NCI-H510A treated with DMSO at 0.1 percent for 48 hours (cell line): ENCODE data around the gene OSR1.
A peak's percentile ranks its signal among the peaks of the same experiment; 100 is the strongest.

ENCODE experiments used
- DNase-seq: peaks from one replicate; lab custom pipeline; 2025; lab: John Stamatoyannopoulos, UW

OSR1 gene

DNA sequence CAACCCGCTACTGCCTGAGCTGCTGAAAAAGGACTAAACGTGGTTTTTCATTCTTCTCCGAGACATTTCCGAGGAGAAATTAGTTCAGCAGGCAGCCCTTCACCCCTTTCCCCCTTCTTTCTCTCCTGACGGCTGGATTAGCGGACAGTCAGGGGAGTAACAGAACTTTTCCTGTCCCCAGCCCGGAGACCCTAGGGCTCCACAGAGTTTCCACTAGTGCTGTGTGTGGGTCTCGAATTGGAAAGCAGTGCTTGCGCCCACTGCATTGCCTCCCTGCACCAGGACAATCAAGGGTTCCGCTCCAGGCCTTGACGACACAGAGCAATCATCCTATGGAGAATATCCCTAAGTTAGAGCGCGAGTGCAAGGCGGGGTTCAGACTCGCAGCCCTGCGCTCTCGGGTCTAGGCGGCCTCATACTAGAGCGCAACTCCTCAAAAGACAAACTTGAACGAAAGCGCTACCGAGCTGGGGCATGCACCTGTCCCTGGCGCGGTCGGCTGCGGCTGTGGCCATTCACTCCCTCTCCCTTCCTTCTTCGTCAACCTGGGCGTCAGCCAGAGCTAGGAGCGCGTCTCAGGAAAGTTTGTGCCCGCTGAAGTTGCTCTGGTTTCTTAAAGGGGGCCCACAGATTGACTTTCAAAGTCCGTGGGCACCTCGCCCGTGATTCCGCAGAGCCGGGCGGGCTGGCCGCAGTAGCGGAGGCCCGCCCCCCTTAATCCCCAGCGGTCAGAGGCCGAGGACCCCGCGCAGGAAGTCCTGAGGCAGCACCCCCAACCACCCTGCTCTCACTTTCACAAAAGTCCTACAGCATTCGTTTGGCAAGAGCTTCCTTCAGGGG is 801 bp downstream of the OSR1 start:
- peak; percentile 28 for DNase-seq

DNA sequence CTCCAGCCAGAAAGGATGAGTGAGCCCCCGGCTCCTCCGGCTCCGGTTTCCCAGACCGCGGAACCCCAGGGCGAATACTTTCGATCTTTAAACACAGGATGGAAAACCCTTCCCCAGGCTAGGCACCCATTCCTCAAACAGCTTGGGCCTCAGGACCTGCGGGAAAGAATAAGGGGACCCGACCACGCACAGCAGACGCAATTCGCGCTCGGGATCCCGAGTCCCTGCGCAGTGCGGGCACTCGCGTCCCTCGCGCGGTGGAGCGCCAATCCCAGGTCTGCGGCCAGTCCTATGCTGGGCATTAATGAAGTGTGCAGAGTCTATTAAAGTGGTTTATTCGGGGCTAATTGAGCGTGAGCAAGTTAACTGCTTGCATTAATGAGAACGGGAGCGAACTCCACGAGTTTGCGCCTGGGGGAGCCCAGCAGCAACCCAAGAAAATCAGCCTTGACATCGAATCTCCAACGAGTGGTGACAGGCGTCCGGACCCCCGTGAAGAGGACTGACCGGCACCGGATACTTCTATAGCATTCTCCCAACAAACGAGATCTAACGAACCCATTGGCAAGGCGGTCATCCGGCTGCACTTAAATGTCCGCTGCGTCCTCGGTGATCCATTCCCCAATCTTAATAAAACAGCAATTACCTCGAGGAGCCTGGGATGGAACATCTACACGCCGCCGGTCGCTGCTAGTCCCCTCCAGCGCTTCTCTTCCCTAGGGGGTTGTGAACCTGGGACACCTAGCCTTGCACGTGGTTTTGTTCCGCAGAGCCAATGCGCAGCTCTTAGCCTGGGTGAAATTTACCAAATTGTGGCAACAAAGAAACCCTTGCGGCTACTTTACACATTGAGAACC is 1.6 kb downstream of the OSR1 start:
- no peak for DNase-seq

DNA sequence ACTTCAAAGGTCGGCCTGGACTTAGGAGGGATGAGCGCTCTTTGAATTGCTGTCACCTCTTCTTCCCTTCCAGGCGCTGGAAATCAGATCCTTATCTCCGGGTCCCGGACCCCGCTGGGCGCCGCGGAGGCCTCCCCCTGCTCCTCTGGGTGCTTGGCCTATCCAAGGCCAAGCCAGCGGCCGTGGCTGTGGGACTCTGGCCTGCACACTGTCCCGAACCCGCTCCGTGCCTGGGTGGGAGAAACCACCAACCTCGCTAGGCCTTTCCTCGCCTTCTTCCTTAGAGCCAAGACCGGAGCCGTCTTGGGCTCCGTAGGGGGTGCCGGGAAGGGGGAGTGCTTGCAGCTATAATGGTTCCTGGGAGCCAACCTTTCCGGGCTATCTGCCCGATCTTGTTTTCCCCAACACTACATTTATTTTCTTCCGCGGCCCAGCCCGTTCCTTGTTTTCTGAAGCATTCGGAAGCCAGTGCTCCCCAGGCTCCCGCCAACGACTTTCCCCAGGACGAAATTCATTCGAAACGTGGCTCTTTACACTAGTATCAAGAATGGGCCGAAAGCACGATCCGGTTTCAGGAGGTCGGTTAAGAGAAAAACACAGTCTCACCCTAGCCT is 2.4 kb downstream of the OSR1 start:
- DNase-seq: no peak

DNA sequence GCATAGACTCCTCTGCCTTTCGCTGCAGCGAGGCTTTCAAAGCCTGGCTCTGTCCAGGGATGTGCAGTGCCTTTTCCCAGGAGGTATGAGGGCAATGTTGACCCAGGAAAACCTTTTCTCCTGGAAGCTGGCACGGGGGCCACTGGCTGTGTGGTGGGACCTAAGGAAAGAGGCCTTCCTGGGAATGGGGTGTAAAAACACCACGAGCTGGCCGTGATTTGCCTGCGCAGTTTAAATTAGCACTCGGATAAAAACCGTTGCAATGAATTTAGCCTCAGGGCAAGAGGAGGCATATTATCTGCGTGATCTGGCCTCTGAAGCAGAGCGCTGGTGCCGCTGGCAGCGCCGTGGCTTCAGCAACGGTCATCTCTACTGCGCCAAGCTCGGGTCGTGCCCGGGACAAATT is 3.0 kb downstream of the OSR1 start:
- DNase-seq: no peak

DNA sequence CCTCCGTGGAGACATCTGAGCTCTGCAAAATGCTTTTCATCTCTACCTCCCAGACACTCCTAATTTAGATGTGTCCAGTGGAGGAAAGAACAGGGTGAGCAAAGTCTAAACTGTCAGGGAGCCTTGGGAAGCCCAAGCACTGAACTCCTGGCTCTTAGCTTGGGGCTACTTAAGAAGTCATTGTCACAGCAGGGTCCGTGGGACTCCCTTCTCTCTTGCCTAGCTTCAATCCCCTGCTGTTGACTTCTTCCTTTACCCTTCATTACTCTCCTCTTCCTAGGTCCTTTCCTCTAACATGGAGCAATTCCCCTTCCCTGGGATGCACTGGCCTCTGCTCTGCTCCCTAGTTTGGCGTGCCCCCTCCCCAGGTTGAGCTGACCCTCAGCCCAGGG is 3.4 kb downstream of the OSR1 start:
- DNase-seq: no peak

DNA sequence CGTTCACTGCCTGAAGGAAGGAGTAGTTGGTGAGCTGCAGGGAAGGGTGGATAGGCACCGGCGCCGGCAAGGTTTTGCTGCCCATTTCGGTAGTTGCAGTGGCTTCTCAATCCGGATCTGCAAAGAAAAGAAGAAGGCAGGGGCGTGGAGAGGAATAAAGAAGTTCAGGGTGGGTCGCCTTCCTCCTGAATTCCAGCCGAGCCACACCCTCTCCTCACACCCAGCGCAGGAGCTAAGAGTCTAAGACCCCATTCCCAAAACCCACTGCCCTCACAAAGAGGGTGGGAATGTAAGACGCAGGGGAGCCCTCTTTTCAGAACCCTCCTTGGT is 4.7 kb downstream of the OSR1 start:
- no peak for DNase-seq

DNA sequence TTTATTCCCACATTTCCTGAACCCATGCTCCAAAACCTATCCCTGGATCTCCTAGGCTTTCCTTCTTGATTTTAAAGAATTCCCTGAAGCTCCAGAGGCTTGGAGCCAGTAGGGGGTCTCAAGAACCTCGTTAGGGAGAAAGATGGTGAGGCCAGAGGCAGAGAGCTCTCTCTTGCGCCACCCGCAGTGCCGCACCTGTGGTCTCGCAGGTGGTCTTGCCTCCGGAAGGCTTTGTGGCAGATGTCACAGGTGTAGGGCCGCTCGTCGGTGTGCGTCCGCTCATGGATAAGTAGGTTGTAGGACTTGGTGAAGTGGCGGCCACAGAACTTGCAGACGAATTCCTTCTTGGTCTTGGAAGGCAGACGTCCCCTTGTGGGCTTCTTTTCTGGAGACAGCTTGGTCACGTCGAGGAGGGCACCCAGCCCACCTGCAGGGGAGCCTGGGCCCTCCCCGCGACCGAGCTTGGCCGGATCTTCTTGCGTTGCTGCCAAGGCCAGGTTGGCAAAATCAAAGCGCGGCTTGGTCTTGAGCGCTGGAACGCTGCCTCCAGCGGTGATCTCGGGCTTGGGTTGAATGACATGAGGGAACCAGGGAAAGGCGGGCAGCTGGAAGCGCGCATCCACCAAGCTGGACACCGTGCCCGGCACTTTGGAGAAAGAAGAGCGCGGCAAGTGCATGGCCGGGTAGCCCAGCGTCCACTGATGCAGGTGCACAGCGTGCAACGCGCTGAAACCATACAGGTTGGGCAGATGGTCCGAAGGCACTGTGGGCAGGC is 5.3 kb downstream of the OSR1 start:
- no peak for DNase-seq

DNA sequence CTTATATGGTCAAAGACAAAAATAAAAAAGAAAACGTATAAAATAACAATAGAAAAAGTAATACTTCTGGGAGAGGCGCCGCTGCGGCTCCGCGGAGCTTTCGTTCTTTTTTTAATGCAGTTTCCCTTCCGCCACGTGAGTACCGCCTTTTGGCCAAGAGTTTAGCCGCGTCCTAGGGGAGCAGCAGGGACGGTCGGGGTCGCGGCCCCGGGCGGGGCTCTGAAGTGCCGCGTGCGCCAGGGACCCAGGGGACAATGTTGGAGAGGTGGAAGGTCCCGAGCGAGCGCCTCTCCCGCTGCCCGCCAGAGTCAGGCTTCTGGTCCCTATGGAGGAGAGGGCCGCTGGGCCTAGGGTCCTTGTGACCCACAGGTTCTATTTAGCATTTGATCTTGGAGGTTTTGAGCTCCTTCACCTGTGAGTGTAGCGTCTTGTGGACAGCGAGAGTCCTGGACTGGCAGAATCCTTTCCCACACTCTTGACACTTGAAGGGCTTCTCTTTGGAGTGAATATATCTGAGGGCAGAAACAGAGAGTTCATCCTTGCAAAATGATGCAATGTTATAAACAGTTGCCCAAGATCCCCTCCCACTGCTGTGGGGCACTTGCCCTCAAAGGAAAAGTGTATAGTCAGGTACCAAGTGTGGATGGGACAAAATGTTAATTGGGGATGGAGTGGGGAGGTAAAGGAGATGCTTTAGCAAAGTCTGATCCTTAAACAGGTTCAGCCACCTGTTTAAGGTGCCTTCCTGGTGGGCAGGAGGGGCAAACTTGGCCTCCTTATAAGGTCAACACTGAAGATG is 6.3 kb downstream of the OSR1 start:
- DNase-seq: no peak

DNA sequence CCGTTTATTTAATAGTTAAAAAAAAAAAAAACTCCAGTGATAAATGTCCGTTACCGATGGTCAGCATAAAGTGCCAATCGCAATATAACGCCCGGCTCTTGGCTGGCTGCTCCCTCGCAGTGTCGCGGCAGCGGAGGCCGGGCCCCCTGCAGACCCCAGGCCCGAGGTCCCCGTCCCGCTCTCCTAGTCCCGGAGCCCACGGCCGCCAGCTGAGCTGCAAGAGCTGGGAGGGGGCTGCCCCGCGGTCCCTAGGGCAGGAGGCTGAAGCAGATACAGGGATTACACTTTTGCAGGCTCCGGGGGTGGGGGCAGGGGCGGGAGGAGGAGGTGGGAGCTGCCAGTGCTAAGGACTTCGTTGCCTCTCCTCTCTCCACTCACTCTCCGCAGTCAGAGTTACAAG is 6.9 kb downstream of the OSR1 start:
- no peak for DNase-seq

DNA sequence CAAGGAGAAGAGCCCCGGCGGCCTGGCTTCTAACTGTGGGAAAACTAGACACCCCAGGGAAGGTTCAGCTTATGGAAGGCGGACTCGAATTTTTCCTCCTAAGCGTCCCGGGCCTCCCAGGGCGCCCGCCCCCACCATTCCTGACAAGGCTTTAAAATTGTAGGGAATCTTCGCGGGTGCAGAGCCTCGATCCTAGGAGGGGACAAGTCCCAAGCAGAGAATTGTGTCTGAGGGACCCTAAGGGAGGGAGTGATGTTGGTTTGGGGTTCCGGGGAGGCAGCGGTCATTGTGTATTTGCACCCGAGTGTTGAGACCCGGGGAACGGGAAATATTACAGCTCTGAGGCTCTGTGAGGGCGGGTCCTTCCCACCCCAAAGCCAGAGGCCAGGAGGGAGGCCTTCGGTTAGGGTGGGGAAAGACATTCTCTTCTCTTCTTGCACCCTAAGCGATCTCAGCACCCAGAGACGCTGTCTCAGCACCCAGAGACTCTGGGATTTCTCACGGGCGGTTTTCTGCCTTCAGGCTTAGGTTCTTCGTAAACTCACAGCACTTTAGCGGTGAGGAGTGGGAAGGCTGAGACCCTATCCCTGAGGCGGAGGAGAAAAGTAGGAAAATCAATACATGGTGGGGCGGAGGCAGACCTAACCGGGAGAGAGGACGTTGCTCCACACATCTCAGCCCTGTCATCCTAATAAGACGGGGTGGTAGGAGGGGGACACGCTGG is 7.6 kb downstream of the OSR1 start:
- DNase-seq: no peak

DNA sequence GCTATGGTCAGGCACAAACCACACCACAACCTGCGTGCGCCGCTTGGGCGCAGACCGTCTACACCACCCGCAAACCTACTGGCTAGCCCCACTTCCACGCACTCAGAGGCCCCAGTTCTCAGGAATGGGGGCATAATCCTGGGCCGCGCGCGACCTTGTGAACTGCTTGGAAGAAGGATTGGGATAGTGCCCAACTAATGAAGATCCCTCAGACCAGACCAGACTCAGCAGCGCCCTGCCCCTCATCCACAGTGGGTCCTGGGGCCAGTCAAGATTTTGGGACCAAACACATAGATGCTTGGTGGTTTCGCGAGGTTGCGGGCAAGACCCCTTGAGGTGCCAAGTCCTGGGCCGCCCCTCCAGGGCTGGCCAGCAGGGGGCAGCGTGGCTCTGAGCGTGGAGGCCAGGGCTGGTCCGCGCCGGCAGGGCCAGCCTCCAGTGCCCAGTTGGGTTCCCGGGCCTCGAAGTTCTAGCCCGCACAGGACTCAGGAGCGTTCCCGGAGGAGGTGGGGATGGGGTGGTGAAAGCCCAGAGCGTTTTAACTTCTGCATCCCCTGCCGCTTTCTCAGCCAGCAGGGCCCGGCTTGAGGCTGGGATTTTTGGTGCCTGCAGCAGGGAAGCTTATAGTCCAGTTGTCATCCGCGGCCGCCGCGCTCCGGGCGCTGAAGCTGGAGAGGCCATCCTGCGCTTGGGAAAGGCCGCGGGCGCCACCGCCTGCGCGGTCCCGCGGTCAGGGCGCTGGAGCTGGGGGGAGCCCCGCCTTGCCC is 8.3 kb downstream of the OSR1 start:
- DNase-seq: no peak

DNA sequence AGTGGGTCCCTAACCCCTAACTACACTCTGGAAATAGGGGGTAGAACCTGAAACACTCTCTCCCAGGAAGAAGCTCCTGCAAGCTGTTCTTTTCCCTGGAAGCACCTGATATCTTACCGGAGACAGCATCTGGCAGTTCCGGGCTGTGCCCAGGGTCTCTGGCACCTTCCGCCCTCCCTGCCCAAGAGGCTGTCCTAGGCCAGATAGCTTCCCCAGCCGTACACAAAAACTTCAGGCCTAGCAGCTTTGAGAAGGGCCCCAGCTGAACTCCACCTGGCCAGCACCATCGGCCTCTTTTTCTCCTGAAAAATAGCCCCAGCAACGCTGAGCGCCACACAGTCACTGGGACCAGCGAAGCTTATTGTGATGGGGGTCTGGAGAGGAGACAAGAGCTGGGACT is 9.7 kb downstream of the OSR1 start:
- DNase-seq: no peak

DNA sequence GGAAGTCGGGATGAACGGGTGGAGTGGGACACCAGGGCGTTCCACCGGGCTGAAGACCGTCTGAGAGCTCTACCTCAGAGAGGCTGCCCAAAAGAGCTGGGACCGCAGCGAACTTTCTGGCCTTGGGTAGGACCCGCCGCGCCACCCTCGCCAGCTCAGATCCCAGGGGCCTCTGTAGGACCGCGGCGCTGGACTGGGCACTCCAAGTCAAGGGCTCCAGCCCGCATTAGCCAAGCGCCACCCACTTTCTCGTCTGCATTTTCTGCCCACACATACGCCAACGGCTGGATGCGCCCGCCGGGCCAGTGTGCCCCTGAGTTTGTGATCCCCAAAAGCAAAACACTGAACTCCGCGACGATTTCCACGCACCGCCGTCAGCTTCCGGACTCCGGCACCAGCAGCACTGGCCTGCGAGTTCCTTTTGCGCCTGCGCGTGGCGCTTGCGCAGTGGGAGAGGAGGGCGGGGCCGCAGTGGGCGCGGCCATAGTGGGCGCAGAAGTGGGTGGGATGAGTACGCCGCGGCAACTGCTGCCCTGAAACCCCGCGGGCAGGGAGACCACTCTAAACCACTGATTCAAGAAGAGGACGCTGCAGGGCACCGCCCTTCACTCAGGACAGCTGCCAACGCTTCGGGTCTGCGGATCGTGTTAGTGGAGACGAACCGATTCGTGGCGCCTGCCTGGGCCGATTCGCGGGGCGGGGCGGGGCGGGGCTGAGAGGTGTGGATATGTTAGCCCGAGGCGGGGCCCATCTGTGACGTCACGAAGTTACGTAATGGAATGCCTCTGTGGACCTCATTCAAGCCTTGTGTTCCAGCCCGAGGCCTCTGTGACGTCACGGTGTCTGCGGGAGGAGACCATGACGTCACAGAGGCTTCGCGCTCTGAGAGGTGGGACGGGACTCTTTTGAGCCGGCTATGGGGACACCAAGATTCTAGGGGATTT is 10.5 kb downstream of the OSR1 start:
- peak; percentile 87 for DNase-seq

DNA sequence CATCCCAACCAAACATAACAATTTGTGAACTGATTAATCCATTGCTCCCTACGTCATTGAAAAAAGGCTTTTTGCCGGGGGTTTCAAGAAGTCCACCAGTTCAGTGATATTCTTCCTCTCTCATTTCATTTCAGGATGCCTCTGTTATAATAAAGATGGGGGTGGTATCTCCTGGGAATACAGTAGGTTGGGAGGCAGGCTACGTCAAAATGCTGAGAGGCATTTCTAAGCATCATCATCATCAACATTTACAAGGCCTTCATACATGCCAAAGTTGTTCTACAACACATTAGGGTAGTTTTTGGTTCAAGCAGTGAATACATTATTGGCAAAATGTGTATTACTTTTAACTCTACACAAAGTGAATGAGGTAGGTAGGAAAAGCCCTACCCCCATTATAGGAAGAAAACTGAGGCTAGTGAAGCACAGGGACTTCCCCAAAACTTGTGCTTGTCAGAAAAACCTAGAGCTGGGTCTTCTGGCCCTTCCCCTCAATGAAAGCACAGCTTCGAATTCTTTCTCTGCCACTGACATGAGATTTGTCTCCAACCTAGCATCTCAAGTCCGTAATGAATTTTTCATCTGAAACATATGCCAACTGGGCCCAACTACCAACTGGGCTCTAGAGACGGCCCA is 11.3 kb downstream of the OSR1 start:
- no peak for DNase-seq

DNA sequence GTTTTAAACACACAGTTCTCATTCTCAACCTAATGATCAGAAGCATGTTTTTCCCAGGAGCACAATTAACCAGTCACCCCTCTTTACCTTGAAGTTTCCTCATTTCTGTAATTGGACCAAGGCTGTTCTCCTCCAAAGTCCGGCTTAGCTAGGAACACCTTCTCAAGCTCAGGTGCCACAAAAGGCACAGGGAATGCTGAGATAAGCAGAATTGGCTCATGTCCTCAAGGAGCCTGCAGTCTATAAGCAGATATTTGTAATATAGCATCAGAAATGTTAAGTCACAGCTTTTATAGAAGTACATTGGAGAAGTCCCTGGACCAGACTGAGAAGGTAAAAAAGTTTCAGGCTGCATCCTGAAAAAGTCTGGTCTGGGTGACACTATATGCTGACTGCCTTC is 20.7 kb downstream of the OSR1 start:
- no peak for DNase-seq

DNA sequence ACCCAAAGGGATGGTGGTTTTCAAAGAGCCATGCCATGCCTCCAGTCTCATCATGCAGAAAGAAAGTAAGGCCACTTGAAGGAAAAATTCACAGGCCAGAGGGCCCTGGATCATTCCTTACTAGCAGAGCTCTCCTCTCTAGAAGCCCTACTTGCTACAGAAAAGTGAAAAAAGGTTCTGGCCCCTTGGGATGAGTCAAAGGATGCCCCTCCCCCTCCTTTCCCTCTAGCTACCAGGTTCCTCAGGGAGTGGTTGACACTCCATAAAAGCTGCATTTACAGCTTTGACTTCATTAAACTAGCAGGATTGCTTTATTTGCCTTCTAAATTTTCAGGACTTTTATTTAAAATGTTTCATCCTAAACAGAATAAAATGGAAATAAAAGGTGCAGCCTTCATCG is 21.2 kb downstream of the OSR1 start:
- no peak for DNase-seq

DNA sequence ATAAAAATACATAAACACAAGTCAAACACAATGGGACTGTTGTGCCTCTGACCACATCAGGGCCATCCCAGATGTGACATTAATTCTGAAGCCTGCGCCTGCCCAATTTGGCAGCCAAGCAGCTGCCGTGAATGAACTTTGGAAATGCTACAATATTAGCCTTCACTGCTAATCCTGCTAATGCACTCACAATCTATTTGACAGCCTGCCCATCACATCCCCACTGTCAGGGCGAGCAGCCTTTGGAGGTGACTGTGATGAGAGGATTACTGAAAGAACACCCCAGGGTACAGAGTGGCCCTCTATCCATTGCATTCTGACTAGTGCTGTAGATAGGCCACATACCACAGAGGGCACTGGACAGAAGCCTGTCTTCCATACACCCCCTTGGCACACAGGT is 21.6 kb downstream of the OSR1 start:
- no peak for DNase-seq

DNA sequence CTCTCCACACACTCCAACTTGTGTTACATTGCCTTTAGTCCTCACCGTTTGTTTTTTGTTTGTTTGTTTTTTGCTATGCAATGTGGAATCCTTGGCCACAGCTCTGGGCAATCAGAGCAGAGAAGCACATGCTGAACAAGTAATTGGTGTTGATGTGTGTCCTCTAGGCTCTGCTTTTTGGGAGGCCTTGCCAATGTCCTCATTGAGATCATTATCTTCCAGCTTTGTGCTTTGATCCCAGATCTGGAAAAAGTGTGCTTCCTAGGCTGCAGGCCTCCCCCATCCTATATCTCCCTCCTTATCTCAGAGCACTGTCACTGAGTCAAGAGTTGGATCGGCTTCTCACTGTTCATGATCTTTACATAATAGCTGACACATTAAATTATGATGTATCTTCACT is 25.9 kb downstream of the OSR1 start:
- no peak for DNase-seq
